MCF 10A (cell line): ENCODE data around the gene SHROOM3. TPM values are rescaled to one million over a fixed set of nuclear protein-coding genes. Genes with fewer than 3 reads are reported as not detected.

Source experiments
- BruUV-seq: library from RNA; stranded (reverse); fragments of 400-500 nt; replicated peaks from 2 replicates; lab custom pipeline; 2021; lab: Mats Ljungman, UMichigan
- CTCF ChIA-PET: fragments of 300-600 bp; sonication (Branson Sonifier 250); formaldehyde crosslinking; extraction: SDS; loops from one replicate; lab custom pipeline; 2021; ENCODE audit warnings: antibody characterized with exemption, inconsistent platforms; lab: Yijun Ruan, JAX
- POLR2A ChIA-PET: fragments of 300-600, 350-650 bp; sonication (Branson Sonifier 250); formaldehyde crosslinking; extraction: SDS; loops from one replicate; lab custom pipeline; 2020; ENCODE audit warnings: antibody characterized with exemption, inconsistent platforms; lab: Yijun Ruan, JAX
- DNase-seq: peaks from one replicate; pipeline ENCODE4 v3.0.0-alpha.2; 2018; ENCODE audit not compliant: unreplicated experiment
- H3K27ac Mint-ChIP-seq: one replicate; pipeline ENCODE4 v1.8.0; 2022; ENCODE audit warnings: mild to moderate bottlenecking, low read depth, mixed read lengths; ENCODE audit not compliant: unreplicated experiment
- H3K27me3 Mint-ChIP-seq: one replicate; pipeline ENCODE4 v1.8.0; 2022; ENCODE audit warnings: mixed read lengths; ENCODE audit not compliant: insufficient read depth, unreplicated experiment
- H3K36me3 Mint-ChIP-seq: one replicate; pipeline ENCODE4 v1.8.0; 2022; ENCODE audit warnings: mild to moderate bottlenecking, moderate library complexity, mixed read lengths; ENCODE audit not compliant: insufficient read depth, unreplicated experiment
- H3K4me1 Mint-ChIP-seq: one replicate; pipeline ENCODE4 v1.8.0; 2022; ENCODE audit warnings: mixed read lengths; ENCODE audit not compliant: insufficient read depth, unreplicated experiment
- H3K4me3 Mint-ChIP-seq: one replicate; pipeline ENCODE4 v1.8.0; 2022; ENCODE audit warnings: mild to moderate bottlenecking, moderate library complexity, mixed read lengths; ENCODE audit not compliant: unreplicated experiment
- H3K9me3 Mint-ChIP-seq: one replicate; pipeline ENCODE4 v1.8.0; 2022; ENCODE audit warnings: mixed read lengths; ENCODE audit not compliant: unreplicated experiment
- intact Hi-C: fragments of 100-400 bp; cut with micrococcal nuclease; formaldehyde crosslinking; loops from 2 replicates; pipeline ENCODE4 v1.14.1; 2022
- total RNA-seq: library from RNA; stranded (reverse); gene quantifications from 2 replicates; pipeline ENCODE4 v1.2.3, GENCODE V29; 2022
- TF ChIP-seq, protein P1 (sequence below): fragments of 200-600 bp; IDR thresholded peaks from one replicate; pipeline ENCODE4 v1.8.0; 2022; ENCODE audit warnings: antibody characterized with exemption, mild to moderate bottlenecking; ENCODE audit not compliant: unreplicated experiment

The SHROOM3 gene
- total RNA-seq, 1 experiment from 2014 or later = 20.7 TPM

DNA sequence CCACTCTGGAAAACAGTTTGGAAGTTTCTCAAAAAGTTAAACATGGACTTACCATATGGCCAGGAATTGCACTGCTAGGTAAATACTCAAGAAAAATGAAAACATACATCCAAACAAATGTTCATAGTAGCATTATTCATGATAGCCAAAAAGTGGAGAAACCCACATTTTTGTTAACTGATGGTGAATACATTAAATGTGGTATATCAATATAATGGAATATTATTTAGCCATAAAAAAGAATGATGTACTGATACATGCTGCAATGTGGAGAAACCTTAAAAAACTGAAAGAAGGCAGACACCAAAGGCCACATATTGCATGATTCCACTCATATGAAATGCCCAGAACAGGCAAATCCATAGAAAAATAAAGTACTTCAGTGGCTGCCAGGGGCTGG lies 79.1 kb downstream of the SHROOM3 start:
- intact Hi-C loops = loop anchor here (5.0 kb wide), 1 partner anchor 688 kb away; no protein-coding TSS in a partner anchor
- DNase-seq = no peak
- no TSS peak for BruUV-seq
- Mint-ChIP-seq H3K27me3 (no peaks in the 10 kb centered on the region), H3K4me1 (peaks cover 4% of the 10 kb centered on the region), H3K36me3 (no peaks in the 10 kb centered on the region), H3K9me3 (no peaks in the 10 kb centered on the region), H3K4me3 (no peak overlapping the region), H3K27ac (no peak overlapping the region)
- POLR2A ChIA-PET = no interaction called here
- CTCF ChIA-PET = interaction anchor here (1.7 kb wide), 1 partner anchor 219 kb away, joined by 8 read pairs; no protein-coding TSS in a partner anchor
- TF ChIP-seq, protein P1, sequence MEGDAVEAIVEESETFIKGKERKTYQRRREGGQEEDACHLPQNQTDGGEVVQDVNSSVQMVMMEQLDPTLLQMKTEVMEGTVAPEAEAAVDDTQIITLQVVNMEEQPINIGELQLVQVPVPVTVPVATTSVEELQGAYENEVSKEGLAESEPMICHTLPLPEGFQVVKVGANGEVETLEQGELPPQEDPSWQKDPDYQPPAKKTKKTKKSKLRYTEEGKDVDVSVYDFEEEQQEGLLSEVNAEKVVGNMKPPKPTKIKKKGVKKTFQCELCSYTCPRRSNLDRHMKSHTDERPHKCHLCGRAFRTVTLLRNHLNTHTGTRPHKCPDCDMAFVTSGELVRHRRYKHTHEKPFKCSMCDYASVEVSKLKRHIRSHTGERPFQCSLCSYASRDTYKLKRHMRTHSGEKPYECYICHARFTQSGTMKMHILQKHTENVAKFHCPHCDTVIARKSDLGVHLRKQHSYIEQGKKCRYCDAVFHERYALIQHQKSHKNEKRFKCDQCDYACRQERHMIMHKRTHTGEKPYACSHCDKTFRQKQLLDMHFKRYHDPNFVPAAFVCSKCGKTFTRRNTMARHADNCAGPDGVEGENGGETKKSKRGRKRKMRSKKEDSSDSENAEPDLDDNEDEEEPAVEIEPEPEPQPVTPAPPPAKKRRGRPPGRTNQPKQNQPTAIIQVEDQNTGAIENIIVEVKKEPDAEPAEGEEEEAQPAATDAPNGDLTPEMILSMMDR = no peak

DNA sequence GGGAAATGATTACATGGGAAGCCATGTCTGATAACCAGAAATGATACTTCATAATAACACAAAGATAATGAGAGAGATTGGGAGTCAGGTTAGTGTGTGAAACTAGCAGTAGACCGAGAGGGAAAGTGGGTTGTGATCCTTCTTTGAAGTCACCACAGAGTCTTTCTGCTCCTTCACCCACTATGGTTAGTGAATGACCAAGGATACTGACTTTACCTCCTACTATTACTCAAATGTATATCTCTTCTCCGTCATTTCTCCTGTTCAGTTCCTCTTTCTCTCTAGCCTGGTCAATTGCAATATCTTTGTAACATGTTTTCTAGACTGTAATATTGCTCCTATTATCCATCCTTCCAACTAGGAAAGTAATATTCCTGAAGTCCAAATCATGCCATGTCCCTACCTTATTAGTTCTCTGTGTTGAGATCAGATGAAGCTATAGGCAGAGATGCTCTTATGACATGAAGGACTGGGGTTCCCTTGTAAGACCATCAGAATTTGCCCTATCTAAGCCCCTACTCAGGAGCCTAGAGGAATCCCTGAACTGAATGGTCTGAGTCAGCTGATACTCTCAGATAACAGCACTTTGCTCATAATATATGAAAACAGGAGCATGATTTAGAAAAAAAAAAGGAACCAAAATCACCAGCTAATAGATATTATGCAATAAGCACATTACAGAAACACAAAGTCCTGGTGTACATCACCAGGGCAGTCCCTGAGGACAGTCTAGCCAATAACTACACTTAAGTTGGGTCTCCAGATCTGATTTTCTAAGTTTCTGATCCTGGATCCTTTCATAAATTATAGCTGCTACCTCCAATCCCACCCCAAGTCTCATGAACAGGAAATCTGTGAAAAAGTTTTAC lies 81.2 kb downstream of the SHROOM3 start:
- TF ChIP-seq, protein P1 = no peak
- no peak overlapping the region for H3K27ac Mint-ChIP-seq
- H3K4me1 Mint-ChIP-seq = peaks cover 4% of the 10 kb centered on the region
- DNase-seq = no peak
- ChIA-PET POLR2A (interaction anchor here (0.6 to 0.7 kb wide), 2 partner anchors 209 to 524 kb away, joined by 3 read pairs; partner anchors contain the start of gene STBD1), CTCF (interaction anchor here (0.5 to 1.4 kb wide), 5 partner anchors 64 to 242 kb away, joined by 3 to 4 read pairs (median 4); no protein-coding TSS in a partner anchor)
- H3K9me3 Mint-ChIP-seq = no peaks in the 10 kb centered on the region
- intact Hi-C loops = loop anchor here (5.0 kb wide), 1 partner anchor 121 kb away; no protein-coding TSS in a partner anchor
- no peaks in the 10 kb centered on the region for H3K27me3 Mint-ChIP-seq
- no peak overlapping the region for H3K4me3 Mint-ChIP-seq
- no peaks in the 10 kb centered on the region for H3K36me3 Mint-ChIP-seq
- no TSS peak for BruUV-seq

DNA sequence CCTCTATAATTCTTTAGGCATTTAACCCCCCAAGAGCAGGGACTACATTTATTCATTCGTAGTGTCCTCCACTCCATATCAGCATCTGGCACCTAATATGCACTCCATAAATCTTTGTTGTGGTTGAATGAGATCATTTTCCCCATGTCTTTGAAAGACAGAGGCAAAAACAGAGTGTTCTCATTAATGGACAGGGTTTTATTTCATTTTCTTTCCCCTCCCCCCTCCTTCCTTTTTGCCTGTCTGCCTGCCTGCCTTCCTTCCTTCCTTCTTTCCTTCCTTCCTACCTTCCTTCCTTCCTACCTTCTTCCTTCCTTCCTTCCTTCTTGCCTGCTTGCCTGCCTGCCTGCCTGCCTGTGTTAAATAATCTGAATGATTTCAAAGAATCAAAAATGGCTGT lies 83.2 kb downstream of the SHROOM3 start:
- POLR2A ChIA-PET = no interaction called here
- no TSS peak for BruUV-seq
- Mint-ChIP-seq H3K9me3 (no peaks in the 10 kb centered on the region), H3K36me3 (no peaks in the 10 kb centered on the region), H3K4me1 (no peaks in the 10 kb centered on the region), H3K27me3 (no peaks in the 10 kb centered on the region), H3K4me3 (no peak overlapping the region), H3K27ac (no peak overlapping the region)
- intact Hi-C loops = loop anchor here (5.0 kb wide), 1 partner anchor 119 kb away; no protein-coding TSS in a partner anchor
- TF ChIP-seq, protein P1 = no peak
- CTCF ChIA-PET = interaction anchor here (0.6 to 0.9 kb wide), 2 partner anchors 180 to 841 kb away, joined by 3 to 4 read pairs; no protein-coding TSS in a partner anchor
- no peak for DNase-seq

DNA sequence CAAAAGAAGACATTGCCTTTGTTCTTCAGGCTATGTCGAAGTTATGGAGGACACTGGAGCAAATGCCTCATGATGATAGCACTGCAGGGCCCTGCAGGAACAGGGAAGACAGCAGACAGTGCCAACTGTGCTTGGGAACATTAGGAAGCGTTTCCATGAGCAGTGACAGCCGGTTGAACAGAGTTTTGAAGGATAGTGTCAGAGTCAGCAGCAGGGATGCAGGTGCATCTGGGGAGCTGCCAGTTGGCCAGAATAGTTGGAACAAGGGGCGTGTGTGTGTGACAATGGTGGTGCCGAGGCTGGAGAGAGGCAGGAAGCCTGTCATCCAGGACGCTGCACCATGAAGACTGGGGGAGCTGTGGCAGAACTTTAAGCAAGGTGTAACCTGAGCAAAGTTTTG lies 88.6 kb downstream of the SHROOM3 start:
- ChIA-PET CTCF (interaction anchor here (0.6 to 1.2 kb wide), 2 partner anchors 13 to 607 kb away, joined by 3 read pairs; no protein-coding TSS in a partner anchor), POLR2A (no interaction called here)
- H3K27me3 Mint-ChIP-seq = no peaks in the 10 kb centered on the region
- no peak overlapping the region for H3K27ac Mint-ChIP-seq
- DNase-seq = no peak
- intact Hi-C loops = no loop called here
- BruUV-seq = no TSS peak
- no peaks in the 10 kb centered on the region for H3K36me3 Mint-ChIP-seq
- TF ChIP-seq, protein P1 = no peak
- no peaks in the 10 kb centered on the region for H3K4me1 Mint-ChIP-seq
- H3K9me3 Mint-ChIP-seq = no peaks in the 10 kb centered on the region
- H3K4me3 Mint-ChIP-seq = no peak overlapping the region
